Left kidney (tissue), 2 donors: Measurements from ENCODE around the gene ZNF273. TPM values are rescaled to one million over a fixed set of nuclear protein-coding genes. Genes with fewer than 3 reads are reported as not detected.
"Not testable (repeated sequence)": the region's sequence is repeated elsewhere in the genome, so short reads cannot be mapped to it uniquely, and the experiment has no call there.

Experiments
- DNase-seq: peaks from one replicate; pipeline ENCODE4 v3.0.0-alpha.2; 2013
- polyA plus RNA-seq: library from polyadenylated mRNA; unstranded; fragments of 120-200 nt; gene quantifications from one replicate; pipeline ENCODE4 v1.2.1, GENCODE V29; 2013; ENCODE audit not compliant: insufficient read length

The ZNF273 gene
- polyA plus RNA-seq, 1 donor = 13.8 TPM

GRCh38 chr7:64888901-64889685 is 14.0 kb upstream of the ZNF273 start:
- peak; percentile 20 for DNase-seq

GRCh38 chr7:64889686-64890162 is 13.3 kb upstream of the ZNF273 start:
- DNase-seq = no peak

- not testable (repeated sequence) for DNase-seq
Observed at GRCh38 chr7:64890273-64890672, 12.8 kb upstream of the ZNF273 start.

- no peak for DNase-seq
Observed at GRCh38 chr7:64890761-64891362, 12.2 kb upstream of the ZNF273 start.

GRCh38 chr7:64891363-64892081 is 11.6 kb upstream of the ZNF273 start:
- not testable (repeated sequence) for DNase-seq

- no peak for DNase-seq
Observed at GRCh38 chr7:64892116-64892515, 11.0 kb upstream of the ZNF273 start.

- no peak for DNase-seq
Observed at GRCh38 chr7:64892666-64893309, 10.3 kb upstream of the ZNF273 start.

GRCh38 chr7:64893401-64893800 is 9.7 kb upstream of the ZNF273 start:
- DNase-seq = no peak

GRCh38 chr7:64902461-64902805 is 640 bp upstream of the ZNF273 start:
- not testable (repeated sequence) for DNase-seq

GRCh38 chr7:64904008-64904407 is 935 bp downstream of the ZNF273 start:
- DNase-seq = no peak

GRCh38 chr7:64905133-64905532 is 2.1 kb downstream of the ZNF273 start:
- DNase-seq = no peak

- no peak for DNase-seq
Observed at GRCh38 chr7:64905547-64905946, 2.5 kb downstream of the ZNF273 start.

- no peak for DNase-seq
Observed at GRCh38 chr7:64907641-64908326, 4.7 kb downstream of the ZNF273 start.

GRCh38 chr7:64908358-64908757 is 5.3 kb downstream of the ZNF273 start:
- DNase-seq = no peak

- no peak for DNase-seq
Observed at GRCh38 chr7:64914557-64914956, 11.5 kb downstream of the ZNF273 start.

- DNase-seq = not testable (repeated sequence)
Observed at GRCh38 chr7:64915301-64915700, 12.2 kb downstream of the ZNF273 start.

GRCh38 chr7:64928252-64929187 is 25.4 kb downstream of the ZNF273 start:
- not testable (repeated sequence) for DNase-seq

- DNase-seq = no peak
Observed at GRCh38 chr7:64934478-64934877, 31.4 kb downstream of the ZNF273 start.

GRCh38 chr7:64938540-64938939 is 35.5 kb downstream of the ZNF273 start:
- DNase-seq = no peak

GRCh38 chr7:64940021-64940420 is 36.9 kb downstream of the ZNF273 start:
- not testable (repeated sequence) for DNase-seq
